Adrenal gland (tissue), 12 donors: ENCODE data around the gene ZNF552. TPM values are rescaled to one million over a fixed set of nuclear protein-coding genes. Genes with fewer than 3 reads are reported as not detected.
A peak's percentile ranks its signal among the peaks of the same experiment; 100 is the strongest.
"Not testable (repeated sequence)": the region's sequence is repeated elsewhere in the genome, so short reads cannot be mapped to it uniquely, and the experiment has no call there.

Experiments used
- DNase-seq, 7 donors: peaks; one replicate each; pipeline ENCODE4 v3.0.0-alpha.2; 2019 to 2020
- H3K27ac ChIP-seq, 5 donors: fragments of 200-600 bp; sonication (generic) in 4 of 5; 1 replicate in 3 of 5; 2 replicates in 2 of 5; pipeline versions ENCODE4 v1.5.1 to v1.8.0; 2016 to 2020; ENCODE audit warnings: mild to moderate bottlenecking in 1 of 5
- H3K27me3 ChIP-seq: fragments of 200-600 bp; 2 replicates; pipeline ENCODE4 v1.8.0; 2021
- H3K36me3 ChIP-seq, 2 donors: fragments of 200-600 bp; replicated peaks in 1 of 2; 1 replicate in 1 of 2; 2 replicates in 1 of 2; pipeline versions ENCODE4 v1.5.1 to v1.8.0; 2018 to 2022
- H3K4me1 ChIP-seq, 2 donors: fragments of 200-600 bp; replicated peaks in 1 of 2; 1 replicate in 1 of 2; 2 replicates in 1 of 2; pipeline versions ENCODE4 v1.5.1 to v1.8.0; 2018 to 2021
- H3K4me3 ChIP-seq, 4 donors: fragments of 200-600 bp; sonication (generic) in 3 of 4; one replicate each; pipeline ENCODE4 v1.5.1; 2016 to 2018
- H3K9me3 ChIP-seq, 3 donors: fragments of 200-600 bp; sonication (generic) in 1 of 3; replicated peaks in 1 of 3; 1 replicate in 2 of 3; 2 replicates in 1 of 3; pipeline versions ENCODE4 v1.5.1 to v1.8.0; 2016 to 2021
- POLR2A ChIP-seq, 2 donors: fragments of 450-650 bp; IDR thresholded peaks; one replicate each; pipeline ENCODE4 v1.6.1; 2017; ENCODE audit warnings: antibody characterized with exemption in 2 of 2, mild to moderate bottlenecking in 2 of 2, moderate library complexity in 1 of 2
- WGBS, 4 donors: extraction: QIAGEN DNeasy Blood & Tissue Kit in 2 of 4; methylation state at CpG; one replicate each; pipeline versions ENCODE4 v1.1.5 to v1.1.7; 2013 to 2017; 5-methylcytosine and 5-hydroxymethylcytosine counted together
- intact Hi-C, 2 donors: fragments of 100-400 bp; cut with DNase I; formaldehyde crosslinking; loops; one replicate each; pipeline versions ENCODE4 v1.14.1 to v1.15.0; 2022 to 2023
- polyA plus RNA-seq, 3 donors: library from polyadenylated mRNA; stranded (reverse); fragments of 200-250 nt in 2 of 3; fragments of 350-450 nt in 1 of 3; fragmentation: Illumina TruSeq in 1 of 3; extraction: RNeasy Lipid Tissue Mini Kit (QIAGEN cat#74804) in 1 of 3; gene quantifications; one replicate each; pipeline ENCODE4 v1.2.3, GENCODE V29; 2013 to 2014
- total RNA-seq, 9 donors: library from RNA; depleted of rRNA in 4 of 9; stranded (reverse); fragments of >200 nt in 4 of 9; fragments of 120-200 nt in 1 of 9; fragmentation: NEBNext Ultra II Directional in 1 of 9; extraction: Animal tissue kit (Norgen Biotek cat#: 25700) in 1 of 9; gene quantifications; one replicate each; pipeline versions ENCODE4 v1.1.0 to v1.2.4, GENCODE V29; 2013 to 2023
- TF ChIP-seq, protein P1 (sequence below), 6 experiments: fragments of 450-650 bp in 4 of 6; fragments of 200-600 bp in 2 of 6; sonication (generic) in 1 of 6; IDR thresholded peaks; 1 replicate in 5 of 6; 2 replicates in 1 of 6; pipeline versions ENCODE4 v1.5.1 to v1.8.0; 2016 to 2021; ENCODE audit warnings: antibody characterized with exemption in 6 of 6, mild to moderate bottlenecking in 2 of 6, moderate library complexity in 1 of 6
- donor health status: healthy with polysubstance abuse.
- donor health status: Bipolar disorder and iron deficiency.
- donor health status: DM: yes; HTN: yes; CAD: no.
- donor health status: DM: no; HTN: no; CAD: no.
- donor health status: DM: no; HTN: no; CAD: no.
- donor health status: DM: yes; HTN: yes; CAD: no.

Gene ZNF552
- total and polyA plus RNA-seq, 12 donors, result 0.66 to 10.5 (median 4.2) TPM

DNA sequence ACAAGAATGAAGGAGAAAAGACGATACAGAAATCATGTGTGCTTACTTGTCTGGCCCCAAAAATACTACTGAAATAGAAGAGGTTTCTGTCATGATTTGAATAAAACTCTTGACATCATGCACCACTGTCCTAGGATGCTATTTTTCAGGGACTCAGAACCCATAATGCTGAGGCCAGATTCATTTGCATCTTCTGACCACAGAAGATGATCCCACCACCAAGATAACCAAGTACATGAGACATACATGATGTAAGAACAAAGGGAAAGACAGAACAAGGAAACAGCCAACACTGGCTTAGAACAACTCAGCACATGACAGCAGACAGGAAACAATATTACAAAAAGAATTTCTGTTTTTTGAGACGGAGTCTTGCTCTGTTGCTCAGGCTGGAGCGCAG is 2.5 kb downstream of the ZNF552 start:
- WGBS, 4 donors, result 83 to 92% (median 86%) methylated on average over 3 of the region's 3 CpGs
- peak overlapping the region in 1 of 5 donors; percentile 20 for H3K27ac ChIP-seq
- H3K4me3 ChIP-seq, result no peak overlapping the region
- no peaks in the 10 kb centered on the region for H3K27me3 ChIP-seq
- peaks cover 0 to 15% of the 10 kb centered on the region in 2 donors for H3K36me3 ChIP-seq
- H3K9me3 ChIP-seq, result no peaks in the 10 kb centered on the region
- TF ChIP-seq POLR2A (IDR thresholded peaks at IDR 0.05), result no peak
- TF ChIP-seq, protein P1, sequence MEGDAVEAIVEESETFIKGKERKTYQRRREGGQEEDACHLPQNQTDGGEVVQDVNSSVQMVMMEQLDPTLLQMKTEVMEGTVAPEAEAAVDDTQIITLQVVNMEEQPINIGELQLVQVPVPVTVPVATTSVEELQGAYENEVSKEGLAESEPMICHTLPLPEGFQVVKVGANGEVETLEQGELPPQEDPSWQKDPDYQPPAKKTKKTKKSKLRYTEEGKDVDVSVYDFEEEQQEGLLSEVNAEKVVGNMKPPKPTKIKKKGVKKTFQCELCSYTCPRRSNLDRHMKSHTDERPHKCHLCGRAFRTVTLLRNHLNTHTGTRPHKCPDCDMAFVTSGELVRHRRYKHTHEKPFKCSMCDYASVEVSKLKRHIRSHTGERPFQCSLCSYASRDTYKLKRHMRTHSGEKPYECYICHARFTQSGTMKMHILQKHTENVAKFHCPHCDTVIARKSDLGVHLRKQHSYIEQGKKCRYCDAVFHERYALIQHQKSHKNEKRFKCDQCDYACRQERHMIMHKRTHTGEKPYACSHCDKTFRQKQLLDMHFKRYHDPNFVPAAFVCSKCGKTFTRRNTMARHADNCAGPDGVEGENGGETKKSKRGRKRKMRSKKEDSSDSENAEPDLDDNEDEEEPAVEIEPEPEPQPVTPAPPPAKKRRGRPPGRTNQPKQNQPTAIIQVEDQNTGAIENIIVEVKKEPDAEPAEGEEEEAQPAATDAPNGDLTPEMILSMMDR (IDR thresholded peaks at IDR 0.05), result no peak
- intact Hi-C loops, result loop anchor here in 1 of 2 donors (10.0 kb wide), 1 partner anchor 67 kb away; the partner anchor contains the start of gene ZNF776
- H3K4me1 ChIP-seq, result peaks cover 10% of the 10 kb centered on the region in 2 donors
- DNase-seq, result no peak

DNA sequence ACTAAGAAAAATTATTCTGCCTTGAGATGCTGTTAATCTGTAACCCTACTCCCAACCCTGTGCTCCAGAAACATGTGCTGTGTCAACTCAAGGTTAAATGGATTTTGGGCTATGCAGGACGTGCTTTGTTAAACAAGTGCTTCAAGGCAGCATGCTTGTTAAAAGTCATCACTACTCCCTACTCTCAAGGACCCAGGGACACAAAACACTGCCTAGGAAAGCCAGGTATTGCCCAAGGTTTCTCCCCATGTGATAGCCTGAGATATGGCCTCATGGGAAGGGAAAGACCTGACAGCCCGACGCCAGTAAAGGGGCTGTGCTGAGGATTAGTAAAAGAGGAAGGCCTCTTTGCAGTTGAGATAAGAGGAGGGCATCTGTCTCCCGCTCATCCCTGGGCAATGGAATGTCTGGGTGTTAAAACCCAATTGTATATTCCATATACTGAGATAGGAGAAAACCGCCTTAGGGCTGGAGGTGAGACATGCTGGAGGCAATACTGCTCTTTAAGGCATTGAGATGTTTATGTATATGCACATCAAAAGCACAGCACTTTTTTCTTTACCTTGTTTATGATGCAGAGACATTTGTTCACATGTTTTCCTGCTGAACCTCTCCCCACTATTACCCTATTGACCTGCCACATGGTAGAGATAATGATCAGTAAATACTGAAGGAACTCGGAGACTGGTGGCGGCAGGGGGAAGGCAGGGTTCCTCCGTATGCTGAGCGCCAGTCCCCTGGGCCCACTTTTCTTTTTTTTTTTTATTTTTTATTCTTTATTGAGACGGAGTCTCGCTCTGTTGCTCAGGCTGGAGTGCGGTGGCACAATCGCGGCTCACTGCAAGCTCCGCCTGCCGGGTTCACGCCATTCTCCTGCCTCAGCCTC is 4.1 kb downstream of the ZNF552 start:
- Histone ChIP-seq H3K27ac (peak overlapping the region in 1 of 5 donors; percentile 25), H3K36me3 (peaks cover 0 to 15% of the 10 kb centered on the region in 2 donors), H3K4me1 (peaks cover 10% of the 10 kb centered on the region in 2 donors)
- H3K27me3 ChIP-seq, H3K9me3 ChIP-seq, H3K4me3 ChIP-seq: not testable (repeated sequence)
- peak in 1 of 7 donors; percentile 35 for DNase-seq
- WGBS, 4 donors, result 77 to 80% (median 78%) methylated on average over 17 of the region's 17 CpGs
- intact Hi-C loops, result loop anchor here in 1 of 2 donors (10.0 kb wide), 1 partner anchor 66 kb away; the partner anchor contains the start of gene ZNF776

DNA sequence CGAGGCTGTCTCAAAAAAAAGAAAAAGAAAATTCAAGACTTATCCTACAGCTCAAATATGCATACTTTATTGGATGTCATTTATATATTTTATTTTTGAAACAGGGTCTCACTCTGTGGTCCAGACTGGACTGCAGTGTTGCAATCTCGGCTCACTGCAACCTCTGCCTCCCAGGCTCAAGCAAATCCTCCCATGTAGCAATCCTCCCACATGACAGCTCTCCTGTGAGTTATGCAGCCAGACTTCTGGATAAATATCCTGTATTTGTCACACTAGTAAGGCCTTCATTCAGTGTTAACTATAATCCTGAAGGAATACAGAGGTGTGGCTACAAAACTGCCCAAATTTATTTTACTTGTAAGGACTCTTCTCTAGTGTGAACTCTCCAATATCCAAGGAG is 7.2 kb downstream of the ZNF552 start:
- no peak for DNase-seq
- 86 to 100% (median 94%) methylated on average over 2 of the region's 2 CpGs for WGBS, 4 donors
- peaks cover 0 to 15% of the 10 kb centered on the region in 2 donors for H3K36me3 ChIP-seq

DNA sequence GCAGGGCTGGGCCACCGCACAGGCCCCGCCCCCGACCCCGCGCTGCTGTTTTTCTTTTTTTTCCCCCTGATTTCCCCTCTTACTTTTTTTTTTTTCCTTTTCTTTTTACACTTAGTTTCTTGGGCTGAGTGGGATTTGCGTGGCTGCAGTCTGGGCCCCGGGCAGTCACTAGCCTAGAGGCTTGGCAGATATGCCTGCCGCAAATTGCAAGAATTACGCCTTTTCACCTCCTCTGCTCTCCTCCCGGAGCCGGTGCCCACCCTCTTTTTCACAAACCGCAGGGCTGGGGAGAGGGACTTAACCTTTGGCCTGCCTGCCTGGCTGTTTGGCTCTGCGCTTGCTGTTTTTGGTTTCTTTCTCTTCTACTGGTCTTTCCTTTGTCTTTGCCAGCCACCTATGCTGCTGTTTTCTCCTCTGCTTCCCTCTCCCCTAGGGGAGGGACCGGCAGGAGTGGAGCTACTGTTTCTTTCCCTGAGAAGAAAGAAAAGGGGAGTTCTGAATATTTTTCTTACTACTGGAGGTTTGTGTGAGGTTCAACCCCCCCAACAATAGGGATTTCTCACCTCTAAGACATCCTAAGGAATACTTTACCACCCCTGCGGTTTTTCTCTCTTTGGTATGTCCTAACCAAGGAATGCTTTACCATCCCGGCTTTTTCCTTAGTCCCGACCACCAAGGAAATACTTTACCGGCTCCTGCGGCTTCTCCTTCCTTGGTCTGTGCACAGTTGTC is 11.0 kb downstream of the ZNF552 start:
- Histone ChIP-seq H3K27ac (peak overlapping the region in 4 of 5 donors; percentile 51 to 74 (median 62)), H3K9me3 (no peaks in the 10 kb centered on the region), H3K4me3 (peak overlapping the region in 3 of 4 donors; percentile 8 to 60 (median 51)), H3K27me3 (no peaks in the 10 kb centered on the region), H3K4me1 (peaks cover 6 to 37% of the 10 kb centered on the region in 2 donors), H3K36me3 (peaks cover 0 to 5% of the 10 kb centered on the region in 2 donors)
- 4 to 9% (median 5%) methylated on average over 19 of the region's 19 CpGs for WGBS, 4 donors
- peak in 3 of 7 donors; percentile 28 to 44 (median 39) for DNase-seq
- intact Hi-C loops, result no loop called here
- TF ChIP-seq POLR2A (IDR thresholded peaks at IDR 0.05), result no peak
- TF ChIP-seq, protein P1 (IDR thresholded peaks at IDR 0.05), result no peak

More for the DNA sequence above, 7.2 kb downstream of the ZNF552 start:
- TF ChIP-seq, protein P1 (IDR thresholded peaks at IDR 0.05), result no peak
- no peak for TF ChIP-seq POLR2A (IDR thresholded peaks at IDR 0.05)
- H3K9me3 ChIP-seq, result no peaks in the 10 kb centered on the region
- intact Hi-C loops, result no loop called here
- H3K4me1 ChIP-seq, result peaks cover 6 to 19% of the 10 kb centered on the region in 2 donors
- H3K27me3 ChIP-seq, result no peaks in the 10 kb centered on the region
- H3K4me3 ChIP-seq, result no peak overlapping the region
- no peak overlapping the region for H3K27ac ChIP-seq
